C4-2B (cell line): ENCODE results near the gene CFAP90.

Source experiments
- H3K27ac ChIP-seq: fragments of 450-650 bp; 2 replicates; pipeline ENCODE4 v1.5.1; 2017
- CTCF ChIP-seq: fragments of 450-650 bp; conservative IDR thresholded peaks from 2 replicates; pipeline ENCODE4 v1.5.1; 2017; ENCODE audit warnings: mild to moderate bottlenecking
- ZFX ChIP-seq: fragments of 450-650 bp; IDR thresholded peaks from 2 replicates; pipeline ENCODE4 v1.6.1; 2017

The CFAP90 gene

GRCh38 chr5:7882926-7883325 is 32.0 kb upstream of the CFAP90 start:
- no peak overlapping the region for H3K27ac ChIP-seq
- TF ChIP-seq CTCF: no peak
- no peak for TF ChIP-seq ZFX

- H3K27ac ChIP-seq: no peak overlapping the region
- TF ChIP-seq CTCF (no peak), ZFX (no peak)
Measured at GRCh38 chr5:7881816-7882215, 30.9 kb upstream of the CFAP90 start.

GRCh38 chr5:7881091-7881490 is 30.2 kb upstream of the CFAP90 start:
- no peak for TF ChIP-seq ZFX
- no peak overlapping the region for H3K27ac ChIP-seq

- no peak for TF ChIP-seq ZFX
- no peak for TF ChIP-seq CTCF
- no peak overlapping the region; the same call in 1 of the 2 replicates for H3K27ac ChIP-seq
Measured at GRCh38 chr5:7878381-7878873, 27.5 kb upstream of the CFAP90 start.

- TF ChIP-seq CTCF: no peak
- TF ChIP-seq ZFX: no peak
- peak overlapping the region; percentile 34 for H3K27ac ChIP-seq
Measured at GRCh38 chr5:7877851-7878250, 26.9 kb upstream of the CFAP90 start.

- no peak overlapping the region for H3K27ac ChIP-seq
- TF ChIP-seq CTCF (no peak), ZFX (no peak)
Measured at GRCh38 chr5:7876867-7877266, 25.9 kb upstream of the CFAP90 start.

- TF ChIP-seq CTCF (no peak), ZFX (no peak)
- no peak overlapping the region for H3K27ac ChIP-seq
Measured at GRCh38 chr5:7875151-7875550, 24.2 kb upstream of the CFAP90 start.

GRCh38 chr5:7874639-7875038 is 23.7 kb upstream of the CFAP90 start:
- TF ChIP-seq ZFX (no peak), CTCF (no peak)
- H3K27ac ChIP-seq: no peak overlapping the region
